GM19395 (cell line): ENCODE measurements around the gene BTBD6.

Experiments used
- ATAC-seq: cut with Tn5 transposase; IDR thresholded peaks from one replicate; pipeline ENCODE4 v1.9.1; 2021; ENCODE audit warnings: mild to moderate bottlenecking, moderate library complexity; ENCODE audit not compliant: unreplicated experiment

BTBD6 gene

GRCh38 chr14:105211086-105211757, 37.1 kb upstream of the BTBD6 start:
- no peak for ATAC-seq

GRCh38 chr14:105211758-105212089, 36.6 kb upstream of the BTBD6 start:
- no peak for ATAC-seq

DNA sequence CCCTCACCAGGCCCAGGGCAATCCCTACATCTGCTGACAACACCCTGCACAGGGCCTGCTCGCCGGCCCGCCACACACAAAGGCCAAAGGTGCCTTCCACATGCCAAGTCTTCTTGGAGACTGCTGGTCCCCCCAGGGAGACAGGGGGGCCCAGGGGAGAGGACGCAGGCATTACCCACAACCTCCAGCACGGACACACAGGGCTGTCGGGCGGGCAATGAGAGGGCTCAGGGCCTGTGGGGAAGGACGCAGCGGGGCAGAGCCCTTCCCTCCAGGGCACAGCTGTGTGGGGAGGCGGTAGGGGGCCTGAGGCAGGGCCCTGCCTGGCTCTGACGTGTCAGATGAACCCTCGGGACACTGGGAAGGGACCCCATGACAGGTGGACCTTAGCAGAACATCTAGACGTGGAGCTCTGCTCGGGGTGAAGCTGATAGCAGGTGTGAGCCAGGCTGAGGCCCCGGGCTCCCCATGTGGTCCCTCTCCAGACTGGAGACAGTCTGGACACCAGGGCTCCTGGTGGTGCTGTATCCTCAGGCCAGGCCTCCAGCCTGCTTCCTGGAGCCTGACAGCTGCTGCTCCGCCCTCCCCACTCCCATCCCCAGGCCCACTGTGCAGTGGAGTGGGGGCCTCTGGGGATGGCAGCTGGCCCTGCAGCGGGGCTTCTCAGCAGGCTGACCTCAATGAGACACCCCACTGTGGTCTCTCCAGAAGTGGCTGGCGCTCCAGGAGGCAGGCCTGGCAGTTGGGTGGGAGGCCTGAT, 35.6 kb upstream of the BTBD6 start:
- no peak for ATAC-seq

DNA sequence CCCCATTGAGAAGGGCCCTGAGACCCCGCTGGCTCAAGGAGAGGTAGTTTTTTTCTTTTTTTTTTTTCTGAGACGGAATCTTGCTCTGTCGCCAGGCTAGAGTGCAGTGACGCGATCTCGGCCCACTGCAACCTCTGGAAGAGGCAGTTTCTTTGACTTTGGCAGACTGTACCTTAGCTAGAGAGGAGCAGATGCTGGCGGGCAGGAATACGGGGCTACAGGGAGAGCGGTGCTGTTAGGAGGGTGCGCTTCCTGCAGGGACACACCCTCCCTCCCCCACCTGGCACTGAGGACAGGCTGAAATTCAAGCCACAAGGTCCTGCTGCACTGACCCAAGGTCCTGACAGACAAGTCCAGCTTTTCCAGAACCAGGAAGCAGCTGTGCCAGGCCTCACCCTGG, 35.0 kb upstream of the BTBD6 start:
- no peak for ATAC-seq

DNA sequence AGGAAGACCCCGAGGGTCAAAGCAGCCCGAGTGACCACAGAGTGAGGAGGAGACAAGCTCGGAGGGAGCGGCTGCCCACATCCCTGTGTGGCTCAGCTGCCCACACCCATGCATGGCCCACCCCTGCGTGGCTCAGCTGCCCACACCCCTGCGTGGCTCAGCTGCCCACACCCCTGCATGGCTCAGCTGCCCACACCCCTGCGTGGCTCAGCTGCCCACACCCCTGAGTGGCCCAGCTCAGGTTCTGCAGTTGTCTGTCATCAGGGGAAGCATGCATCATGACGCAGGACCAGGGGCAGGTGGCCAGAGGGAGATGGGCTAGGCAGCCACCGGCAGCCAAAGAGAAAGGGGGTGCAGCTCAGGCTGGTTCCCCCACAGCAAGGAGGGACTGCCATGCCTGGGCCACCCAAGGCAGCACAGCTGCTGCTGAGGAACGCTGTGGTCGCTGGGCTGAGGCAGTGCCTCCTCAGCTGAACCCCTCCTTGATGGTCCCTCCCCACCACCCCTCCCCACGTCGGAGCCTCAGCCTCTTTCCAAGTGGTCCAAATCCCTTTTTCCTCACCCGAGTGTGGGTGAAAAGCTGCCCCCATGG, 33.9 kb upstream of the BTBD6 start:
- no peak for ATAC-seq

DNA sequence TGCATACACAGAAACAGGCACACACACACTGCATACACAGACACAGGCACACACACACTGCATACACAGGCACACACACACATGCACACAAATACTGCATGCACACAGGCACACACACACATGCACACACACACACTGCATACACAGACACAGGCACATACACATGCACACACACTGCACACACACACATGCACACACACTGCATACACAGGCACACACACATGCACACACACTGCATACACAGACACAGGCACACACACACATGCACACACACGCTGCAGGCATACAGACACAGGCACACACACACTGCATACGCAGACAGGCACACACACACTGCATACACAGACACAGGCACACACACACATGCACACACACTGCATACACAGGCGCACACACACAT, 32.7 kb upstream of the BTBD6 start:
- ATAC-seq: no peak

DNA sequence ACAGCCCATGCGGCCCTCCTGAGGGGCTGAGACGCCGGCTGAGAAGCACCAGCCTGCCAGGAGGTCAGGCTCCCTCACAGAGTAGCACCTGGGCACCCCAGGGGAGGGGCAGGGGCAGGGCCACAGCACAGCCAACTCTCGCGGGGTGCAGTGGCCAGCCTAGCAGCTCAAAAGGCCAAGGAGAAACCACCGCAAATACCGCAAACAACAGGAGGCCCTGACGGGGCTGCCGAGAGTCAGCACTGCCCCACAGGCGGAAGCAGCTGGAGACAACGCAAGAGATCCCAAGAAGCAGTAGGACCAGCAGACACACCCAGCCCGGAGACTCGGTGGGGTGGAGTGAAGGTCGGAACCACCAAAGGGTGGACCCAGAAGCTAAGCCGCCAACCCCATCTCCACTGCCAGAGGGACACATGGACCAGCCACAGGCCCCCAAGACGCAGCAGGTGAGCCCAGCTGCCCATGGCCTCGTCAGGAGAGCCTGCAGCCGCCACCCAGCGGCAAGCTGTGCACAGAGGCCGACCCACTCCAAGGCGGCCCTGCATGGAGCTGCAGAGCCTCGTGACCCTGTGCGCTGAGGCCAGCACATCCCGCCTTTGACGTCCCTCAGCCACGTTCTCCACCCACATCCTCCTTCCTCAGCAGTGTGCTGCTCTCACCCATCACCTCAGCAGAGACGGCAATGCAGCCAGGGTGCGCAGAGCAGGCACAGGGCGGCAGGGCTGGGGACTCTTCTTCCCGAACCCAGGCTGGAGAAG, 31.7 kb upstream of the BTBD6 start:
- no peak for ATAC-seq

DNA sequence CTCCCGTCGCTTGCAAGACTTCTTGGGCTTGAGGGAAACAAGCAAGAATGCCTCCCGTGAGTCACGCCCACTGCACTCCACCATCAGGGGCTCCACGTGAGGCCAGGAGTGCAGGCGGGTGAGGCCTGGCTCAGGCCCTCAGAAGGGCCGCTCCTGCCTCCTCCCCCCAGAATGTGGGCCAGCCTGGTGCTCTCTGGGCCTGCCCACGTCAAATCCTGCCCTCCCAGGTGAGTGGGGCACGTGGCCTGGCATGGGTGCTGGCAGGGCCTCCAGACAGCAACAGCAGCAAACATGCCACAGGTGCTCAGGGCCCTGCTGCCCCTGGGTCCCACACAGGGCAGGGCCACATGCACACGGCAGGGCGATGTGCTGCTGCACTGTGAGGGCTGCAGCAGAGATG, 30.6 kb upstream of the BTBD6 start:
- ATAC-seq: no peak

DNA sequence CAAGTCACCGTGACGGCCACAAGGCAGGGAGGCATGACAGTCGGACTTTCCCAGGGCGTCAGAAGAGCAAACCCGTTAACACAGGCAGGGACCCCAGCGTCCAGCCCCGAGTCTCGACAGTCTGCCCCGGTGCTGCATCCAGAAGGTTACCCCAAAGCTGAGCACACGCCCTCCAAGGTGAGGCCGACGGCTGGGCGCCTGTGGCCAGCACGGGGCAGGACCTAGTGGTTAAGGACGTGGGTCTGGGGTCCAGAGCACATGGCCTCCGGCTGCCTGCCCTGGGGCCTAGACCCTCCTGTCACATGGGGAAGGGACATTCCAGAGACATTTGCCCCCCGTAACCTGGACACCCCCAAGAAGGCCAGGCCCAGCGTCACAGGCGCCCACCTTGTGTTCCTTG, 29.7 kb upstream of the BTBD6 start:
- no peak for ATAC-seq

- no peak for ATAC-seq
These were observed 29.2 kb upstream of the BTBD6 start for GRCh38 chr14:105219043-105219612.

DNA sequence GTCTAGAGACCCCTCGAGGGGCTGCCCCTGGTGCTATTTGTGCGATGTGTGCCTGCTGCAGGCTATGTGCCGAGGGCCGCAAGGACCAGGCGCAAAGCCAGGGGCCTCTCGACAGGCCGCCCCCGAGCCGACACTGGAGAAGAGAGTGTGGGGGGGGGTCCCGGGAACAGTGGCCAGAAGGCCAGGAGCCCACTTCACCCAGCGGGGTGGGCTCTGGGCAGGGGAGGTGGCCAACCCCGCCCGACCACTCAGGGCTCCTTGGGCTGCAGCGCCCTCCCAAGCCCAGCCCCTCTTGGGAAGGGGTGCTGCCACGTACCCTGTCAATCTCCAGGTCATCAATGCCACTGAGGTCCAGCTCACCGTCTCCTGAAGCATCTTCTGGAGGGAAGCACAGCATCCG, 28.6 kb upstream of the BTBD6 start:
- no peak for ATAC-seq

GRCh38 chr14:105220699-105221597, 27.4 kb upstream of the BTBD6 start:
- no peak for ATAC-seq

DNA sequence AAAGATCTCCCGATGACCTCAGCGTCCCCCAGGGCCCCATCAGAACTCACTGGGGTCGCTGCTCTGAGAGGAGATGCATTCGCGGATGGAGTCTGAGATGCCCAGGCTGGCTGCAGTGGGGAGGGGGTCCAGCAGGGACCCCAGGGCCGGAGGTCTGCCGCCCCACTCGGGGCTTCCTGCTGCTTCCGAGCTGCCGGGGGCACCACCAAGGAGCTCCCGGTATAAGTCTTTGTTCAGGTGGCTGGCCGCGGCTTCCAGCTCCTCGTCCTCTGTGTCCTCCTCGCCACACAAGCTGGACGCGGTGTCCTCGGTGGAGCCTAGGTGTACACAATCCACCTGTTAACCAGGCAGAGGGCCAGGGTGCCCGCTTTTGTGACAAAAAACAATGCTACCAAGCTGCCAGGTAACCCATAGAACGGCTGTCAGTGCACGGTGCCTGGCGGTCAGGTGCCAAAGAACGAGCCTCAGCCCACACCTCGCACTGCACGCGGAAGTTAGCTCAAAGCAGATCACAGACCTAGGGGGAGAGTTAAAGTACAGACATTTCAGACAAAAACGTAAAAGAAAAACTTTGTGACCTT, 26.6 kb upstream of the BTBD6 start:
- no peak for ATAC-seq

- ATAC-seq: no peak
These were observed 25.1 kb upstream of the BTBD6 start for GRCh38 chr14:105223260-105223659.

GRCh38 chr14:105223770-105224544, 24.4 kb upstream of the BTBD6 start:
- ATAC-seq: no peak

DNA sequence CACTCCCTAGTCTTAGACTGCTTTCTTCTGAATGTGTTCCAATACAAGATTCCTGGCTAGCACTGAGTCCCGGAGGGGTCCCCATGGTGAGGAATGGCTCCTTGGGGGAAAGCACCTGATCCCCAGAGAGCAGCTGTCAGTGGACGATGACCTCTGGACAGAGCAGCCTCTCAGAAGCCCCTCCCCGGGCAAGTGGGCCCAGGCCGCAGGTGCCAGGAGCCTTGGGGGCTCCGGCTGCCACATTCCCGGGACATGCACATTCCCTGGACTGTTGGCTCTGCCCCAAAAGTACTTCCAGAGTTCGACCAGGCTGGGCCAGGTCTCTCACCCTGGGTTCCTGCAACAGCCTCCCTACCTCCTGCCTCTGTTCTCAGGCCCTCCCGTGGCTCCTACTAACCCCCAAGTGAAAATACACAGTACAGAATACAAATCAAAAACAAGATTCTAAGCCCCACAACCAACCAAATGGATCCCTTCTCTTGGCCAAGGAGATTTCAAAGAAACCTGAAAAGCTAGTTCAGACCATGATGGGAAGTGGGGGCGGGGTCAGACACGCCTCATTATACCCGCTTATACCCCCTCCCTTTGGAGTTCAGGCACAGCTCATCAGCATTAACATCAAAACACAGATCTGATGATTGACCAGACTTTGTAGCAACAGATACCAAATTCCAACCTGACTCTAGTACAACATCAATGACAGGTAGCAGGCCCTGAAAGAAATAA, 23.3 kb upstream of the BTBD6 start:
- ATAC-seq: no peak

DNA sequence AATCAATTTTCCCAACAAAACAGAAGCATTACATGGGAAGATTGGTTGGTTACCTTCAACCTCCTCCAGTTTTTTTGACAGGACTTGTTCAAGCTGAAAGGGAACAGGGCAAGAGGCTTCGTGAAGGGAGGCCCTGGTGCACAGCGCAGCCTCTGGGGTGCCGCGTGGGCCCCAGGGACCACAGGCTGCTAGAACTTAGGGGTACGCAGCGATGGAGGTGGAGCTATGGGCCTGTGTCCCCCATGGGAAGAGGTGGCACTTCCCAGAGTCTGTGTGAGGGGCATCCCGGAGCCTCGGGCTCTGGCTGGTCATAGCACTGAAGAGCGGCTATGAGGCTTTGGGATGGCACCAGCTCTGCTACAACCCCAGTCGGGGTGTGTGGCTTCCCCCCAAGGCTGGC, 22.1 kb upstream of the BTBD6 start:
- no peak for ATAC-seq

DNA sequence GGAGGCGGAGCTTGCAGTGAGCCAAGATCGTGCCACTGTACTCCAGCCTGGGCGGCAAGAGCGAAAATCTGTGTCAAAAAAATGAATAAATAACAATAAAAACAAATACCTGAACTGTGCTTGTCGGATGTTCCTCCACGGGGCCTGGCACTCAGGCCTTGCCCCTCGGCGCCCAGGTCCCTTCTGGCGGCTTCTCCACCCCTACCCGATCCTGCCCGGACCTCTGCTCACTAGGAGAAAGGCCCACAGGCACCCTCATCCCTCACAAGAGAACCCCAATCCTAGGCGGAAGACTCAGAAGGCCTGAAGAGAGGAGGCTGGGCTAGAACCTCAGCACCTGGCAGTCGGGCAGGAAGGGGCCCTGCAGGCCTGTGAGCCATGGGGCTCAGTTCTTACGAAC, 21.0 kb upstream of the BTBD6 start:
- ATAC-seq: no peak

DNA sequence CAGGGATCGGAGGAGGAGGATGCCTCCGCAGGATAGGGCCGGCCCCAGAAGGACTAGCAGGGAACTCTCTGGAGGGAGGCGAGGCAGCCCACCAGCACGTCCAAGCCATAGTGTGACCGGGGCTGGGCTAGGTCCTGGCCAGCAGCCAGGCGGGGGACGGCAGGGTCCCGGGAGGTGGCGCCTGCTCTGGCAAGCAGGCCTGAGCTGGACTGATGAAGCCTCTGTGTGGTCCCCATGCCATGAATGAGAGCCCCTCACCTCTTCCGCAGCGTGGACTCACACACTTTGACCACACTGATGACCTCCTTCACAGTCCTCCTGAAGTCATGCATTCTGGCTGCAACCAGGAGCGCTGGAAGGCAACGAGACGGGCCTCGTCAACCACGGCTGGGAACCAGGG, 19.8 kb upstream of the BTBD6 start:
- no peak for ATAC-seq
